Activated T-cell treated with anti-CD3 and anti-CD28 coated beads, Interleukin-2, amount 50 U/mL, for 1 hour (primary cell): ENCODE results near the gene AQP3.
"Not testable (repeated sequence)": the region's sequence is repeated elsewhere in the genome, so short reads cannot be mapped to it uniquely, and the experiment has no call there.

Source experiments
- DNase-seq: peaks from one replicate; pipeline ENCODE4 v3.0.0-alpha.2; 2020

AQP3 gene

DNA sequence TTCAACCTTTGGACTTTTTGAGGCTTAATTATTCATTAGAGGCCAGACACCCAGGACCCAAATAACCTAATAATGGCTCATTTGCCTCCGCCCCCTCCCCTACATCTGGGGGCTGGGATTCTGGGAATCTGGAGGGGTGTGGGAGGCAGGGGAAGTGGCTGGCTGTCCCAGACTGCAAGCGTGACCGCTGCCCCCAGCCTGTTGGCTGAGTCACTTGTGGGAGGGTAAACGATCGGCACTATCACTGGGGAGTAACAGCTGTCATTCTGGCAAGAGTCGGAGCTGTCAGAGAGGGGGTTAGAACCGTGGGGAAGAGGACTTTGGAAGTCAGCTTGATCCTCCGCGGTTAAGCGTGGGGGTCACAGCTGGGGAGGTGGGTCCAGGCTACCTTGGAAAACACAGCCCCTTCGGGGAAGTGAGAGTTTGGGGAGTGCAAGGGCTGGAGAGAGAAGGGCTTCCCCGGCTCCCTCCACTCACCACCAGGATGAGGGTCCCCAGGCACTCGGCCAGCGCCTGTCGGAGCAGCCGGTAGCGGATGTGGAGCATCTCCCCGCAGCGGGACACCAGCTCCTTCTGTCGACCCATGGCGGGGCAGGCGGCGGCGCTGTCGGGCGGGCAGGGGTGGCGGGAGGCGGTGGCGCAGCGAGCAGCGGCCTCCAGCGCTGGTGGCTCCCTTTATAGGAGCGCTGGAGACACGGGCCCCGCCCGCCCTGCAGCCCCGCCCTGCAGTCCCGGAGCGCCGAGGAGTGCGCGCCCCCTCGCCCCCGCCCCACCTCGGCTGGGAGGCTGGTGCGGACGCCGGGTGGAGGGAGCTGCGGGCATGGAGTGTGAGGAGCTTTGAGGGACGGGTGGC, at the start of gene AQP3:
Gene AQP3, minus strand, starts transcription at position 648 of the 853 bp plus-strand sequence. Its CDS starts 63 bp downstream, at position 585.
- peak; percentile 81 for DNase-seq

DNA sequence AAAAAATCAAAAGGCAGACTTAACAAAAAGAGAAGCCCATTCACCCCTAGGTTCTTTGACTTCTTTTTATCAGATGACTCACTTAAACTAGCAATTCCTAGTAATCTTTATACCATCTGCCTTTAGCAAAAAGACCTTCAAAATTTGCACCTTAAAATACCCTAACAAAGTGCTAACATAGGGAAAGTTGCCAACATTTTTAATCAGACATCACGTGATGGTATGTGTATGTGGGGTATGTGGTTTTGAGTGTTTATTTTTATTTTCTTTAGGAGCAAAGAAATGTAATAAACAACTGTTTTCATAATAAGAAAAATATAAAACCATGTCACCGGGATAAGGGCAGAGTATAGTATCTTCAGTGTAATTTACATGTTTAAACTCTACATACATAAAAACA, 46.4 kb upstream of the AQP3 start:
- DNase-seq, result not testable (repeated sequence)

DNA sequence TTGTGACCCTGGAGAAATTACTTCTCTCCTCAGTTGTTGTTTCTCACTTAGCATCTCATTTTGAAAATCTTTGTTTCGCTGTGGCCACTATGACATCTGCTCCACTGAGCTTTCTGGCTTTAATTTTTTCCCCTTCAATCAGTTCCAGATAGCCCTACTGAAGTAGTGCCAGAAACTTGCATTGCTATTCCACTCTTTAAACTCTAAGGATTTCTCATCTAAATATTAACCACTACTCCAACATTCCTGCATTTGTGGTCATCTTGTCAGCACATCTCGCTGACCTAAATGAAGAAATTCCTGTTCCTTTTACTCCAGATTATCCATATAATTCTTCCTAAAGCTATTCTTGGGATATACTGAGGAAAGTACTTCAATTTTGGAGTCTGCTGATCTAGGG, 41.7 kb upstream of the AQP3 start:
- no peak for DNase-seq

DNA sequence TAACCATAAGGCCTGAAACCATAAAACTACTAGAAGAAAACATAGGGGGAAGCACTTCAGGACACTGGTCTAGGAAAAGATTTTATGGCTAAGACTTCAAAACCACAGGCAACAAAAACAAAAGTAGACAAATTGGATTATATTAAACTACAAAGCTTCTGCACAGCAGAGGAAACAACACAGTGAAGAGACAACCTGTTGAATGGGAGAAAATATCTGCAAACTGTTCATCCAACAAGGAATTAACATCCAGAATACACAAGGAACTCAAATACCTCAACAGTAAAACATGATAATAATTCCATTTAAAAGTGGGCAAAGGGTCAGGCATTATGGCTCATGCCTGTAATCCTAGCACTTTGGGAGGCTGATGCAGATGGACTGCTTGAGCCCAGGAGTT, 37.9 kb upstream of the AQP3 start:
- not testable (repeated sequence) for DNase-seq

DNA sequence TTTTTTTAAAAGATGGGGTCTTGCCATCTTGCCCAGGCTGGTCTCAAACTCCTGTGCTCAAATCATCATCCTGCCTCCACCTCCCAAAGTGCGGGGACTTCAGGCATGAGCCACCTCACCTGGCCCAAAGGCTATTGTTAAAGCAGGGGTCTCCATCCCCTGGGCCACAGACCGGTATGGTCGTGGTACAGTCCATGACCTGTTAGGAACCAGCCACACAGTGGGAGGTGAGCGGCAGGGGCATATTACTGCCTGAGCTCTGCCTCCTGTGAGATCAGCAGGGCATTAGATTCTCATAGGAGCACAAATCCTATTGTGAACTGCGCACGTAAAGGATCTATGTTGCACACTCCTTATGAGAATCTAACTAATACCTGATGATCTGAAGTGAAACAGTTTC, 33.6 kb upstream of the AQP3 start:
- no peak for DNase-seq

DNA sequence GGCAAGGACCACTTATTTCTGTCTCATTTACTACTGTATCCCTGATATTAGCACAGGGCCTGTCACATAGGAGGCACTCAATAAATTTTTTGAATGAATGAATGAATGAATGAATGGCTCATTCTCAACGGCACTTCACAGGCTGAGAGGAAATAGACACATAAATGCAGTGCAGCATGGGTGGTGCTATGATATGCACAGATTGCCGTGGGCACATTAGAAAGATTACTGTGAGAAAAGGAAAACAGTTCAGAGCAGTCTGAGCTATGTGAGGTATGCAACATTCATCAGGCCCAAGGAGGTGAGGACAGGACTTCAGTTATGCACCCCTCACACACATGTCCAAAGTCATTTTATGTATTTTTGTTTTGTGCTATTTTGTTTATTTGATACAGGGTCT, 32.7 kb upstream of the AQP3 start:
- no peak for DNase-seq

DNA sequence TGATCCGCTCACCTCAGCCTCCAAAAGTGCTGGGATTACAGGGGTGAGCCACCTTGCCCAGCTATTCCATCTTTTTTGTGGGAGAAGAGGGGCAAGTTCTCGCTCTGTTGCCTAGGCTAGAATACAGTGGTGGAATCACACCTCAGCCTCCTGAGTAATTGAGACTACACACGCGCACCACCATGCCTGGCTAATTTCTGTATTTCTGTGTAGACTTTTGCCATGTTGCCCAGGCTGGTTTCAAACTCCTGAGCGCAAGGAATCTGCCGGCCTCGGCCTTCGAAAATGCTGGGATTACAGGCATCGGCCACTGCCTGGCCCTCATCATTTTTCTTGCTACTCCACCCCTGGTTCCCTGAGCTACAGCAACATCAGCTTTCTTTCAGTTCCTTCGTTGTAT, 29.1 kb upstream of the AQP3 start:
- DNase-seq, result no peak

DNA sequence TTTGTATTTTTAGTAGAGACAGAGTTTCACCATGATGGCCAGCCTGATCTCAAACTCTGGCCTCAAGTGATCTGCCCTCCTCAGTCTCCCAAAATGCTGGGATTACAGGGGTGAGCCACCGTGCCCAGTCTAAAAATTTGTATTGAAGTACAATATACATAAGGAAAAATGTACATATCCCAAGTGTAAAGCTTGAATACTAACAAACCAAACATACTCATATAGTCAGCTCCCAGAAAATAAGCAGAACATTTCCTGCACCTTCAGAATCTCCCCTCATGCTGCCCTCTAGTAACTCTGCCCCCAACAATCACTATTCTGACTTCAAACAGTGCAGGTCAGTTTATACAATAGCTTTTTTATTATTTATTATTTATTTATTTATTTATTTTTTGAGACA, 28.0 kb upstream of the AQP3 start:
- DNase-seq, result no peak

DNA sequence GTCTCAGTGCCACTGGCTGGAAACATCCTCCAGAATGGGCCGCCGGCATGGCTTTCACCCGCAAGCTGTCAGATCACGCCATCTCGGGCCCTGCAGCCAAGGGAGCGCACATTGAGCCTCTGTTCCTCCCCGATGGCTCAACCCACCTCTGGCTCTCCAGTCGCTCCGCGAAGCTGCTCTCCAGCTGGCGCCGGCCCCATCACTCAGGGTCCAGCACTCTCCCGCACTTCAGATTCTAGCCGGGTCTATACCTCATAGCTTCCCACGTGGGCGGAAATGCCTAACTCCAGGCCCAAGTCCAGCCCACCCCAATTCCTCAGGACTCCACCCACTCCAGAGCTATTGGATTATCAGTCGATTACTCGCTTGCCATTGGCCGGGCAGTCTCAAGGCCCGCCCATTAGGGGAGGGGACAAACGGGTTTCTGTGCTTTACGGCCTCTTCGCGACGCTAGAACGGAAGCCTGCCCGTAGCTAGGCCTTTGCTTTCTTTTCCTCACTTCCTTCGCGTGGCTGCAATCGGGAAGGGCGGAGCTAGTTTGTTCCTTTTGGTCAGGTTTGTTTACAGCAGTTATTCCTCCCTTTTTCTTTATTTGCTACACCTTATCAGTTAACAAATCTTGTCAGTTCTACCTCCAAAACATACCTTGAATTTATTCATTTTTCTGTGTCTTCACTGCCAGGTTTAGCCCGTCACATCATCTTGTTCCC, 26.4 kb upstream of the AQP3 start, which contains the start of gene NOL6:
Gene NOL6, minus strand, starts transcription at position 282 of the 710 bp plus-strand sequence. Its CDS starts 82 bp downstream, at position 200.
- DNase-seq, result peak; percentile 98

DNA sequence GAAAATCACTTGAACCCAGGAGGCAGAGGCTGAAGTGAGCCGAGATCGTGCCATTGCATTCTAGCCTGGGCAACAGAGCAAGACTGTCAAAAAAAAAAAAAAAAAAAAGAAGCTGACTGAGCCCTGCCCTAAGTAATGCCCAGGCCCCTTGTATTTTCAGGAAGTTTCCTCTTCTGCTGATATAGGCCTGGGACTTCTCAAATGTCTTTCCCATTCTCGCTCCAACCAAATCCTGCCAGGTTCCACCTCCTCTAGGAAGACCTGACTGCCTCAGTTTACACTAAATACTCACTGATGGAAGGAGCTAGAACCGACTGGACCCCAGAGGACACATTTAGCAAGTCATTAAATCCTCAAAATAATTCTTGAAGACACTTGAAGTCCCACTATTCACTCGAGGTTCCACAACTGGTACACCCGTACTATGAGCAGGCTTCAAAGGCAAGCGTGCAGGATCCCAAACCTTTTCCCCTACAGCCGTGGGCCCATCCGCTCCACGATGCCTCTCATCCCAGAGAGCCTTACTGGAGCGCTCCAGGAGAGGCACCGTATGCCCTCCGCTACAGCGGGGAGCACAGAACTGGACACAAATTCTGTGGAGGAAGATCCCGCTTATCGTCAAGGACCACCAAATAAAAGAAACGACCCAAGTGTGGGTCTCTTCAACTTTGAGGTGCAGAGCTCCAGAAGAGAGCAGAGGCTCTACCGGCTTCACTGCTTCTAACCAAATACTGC, 25.7 kb upstream of the AQP3 start:
- no peak for DNase-seq

DNA sequence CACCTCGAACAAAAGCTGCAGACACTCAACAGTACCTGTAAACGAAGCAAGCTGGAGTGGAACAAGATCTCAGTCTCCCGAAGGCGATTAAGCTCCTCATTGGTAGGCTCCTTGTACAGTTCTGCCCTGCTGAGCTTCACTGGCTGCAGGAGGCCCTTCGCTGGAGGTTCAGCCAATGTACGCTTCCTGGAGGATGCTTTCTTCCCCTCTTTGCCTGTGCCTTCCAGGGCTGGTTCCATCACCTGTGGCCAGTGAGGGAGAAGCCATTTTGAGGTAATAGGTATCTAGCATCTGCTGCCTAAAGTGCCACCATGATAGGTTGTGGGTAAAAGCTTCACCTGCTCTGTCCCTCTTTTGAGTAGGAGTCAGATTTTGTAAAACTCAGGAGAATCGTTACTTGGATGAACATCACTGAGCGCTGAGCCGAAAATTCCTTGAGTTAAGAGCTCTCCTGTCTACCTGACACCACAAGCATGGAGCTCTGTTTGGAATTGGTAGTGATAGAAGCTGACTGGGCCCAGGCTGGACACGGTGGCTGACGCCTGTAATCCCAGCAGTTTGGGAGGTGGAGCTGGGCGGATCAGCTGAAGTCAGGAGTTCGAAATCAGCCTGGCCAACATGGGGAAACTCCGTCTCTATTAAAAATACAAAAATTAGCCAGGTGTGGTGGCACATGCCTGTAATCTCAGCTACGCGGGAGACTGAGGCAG, 24.9 kb upstream of the AQP3 start:
- DNase-seq, result no peak

DNA sequence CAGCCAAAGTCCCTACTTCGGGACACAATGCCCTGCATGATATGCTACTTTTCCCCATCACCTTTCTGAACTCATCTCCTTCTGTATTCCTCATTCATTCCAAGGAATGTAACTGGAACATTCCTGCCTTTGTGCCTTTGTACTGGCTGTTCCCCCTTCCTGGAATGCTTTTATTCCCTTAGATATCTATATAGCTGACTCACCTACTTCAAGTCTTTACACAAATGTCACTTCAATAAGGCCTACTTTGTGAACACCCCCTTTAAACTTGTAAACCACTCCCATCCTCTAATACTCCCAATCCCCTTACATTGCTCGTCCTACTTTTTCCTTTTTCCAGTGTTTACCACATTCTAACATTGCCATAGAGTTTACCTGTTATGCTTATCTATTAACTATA, 24.0 kb upstream of the AQP3 start:
- no peak for DNase-seq

DNA sequence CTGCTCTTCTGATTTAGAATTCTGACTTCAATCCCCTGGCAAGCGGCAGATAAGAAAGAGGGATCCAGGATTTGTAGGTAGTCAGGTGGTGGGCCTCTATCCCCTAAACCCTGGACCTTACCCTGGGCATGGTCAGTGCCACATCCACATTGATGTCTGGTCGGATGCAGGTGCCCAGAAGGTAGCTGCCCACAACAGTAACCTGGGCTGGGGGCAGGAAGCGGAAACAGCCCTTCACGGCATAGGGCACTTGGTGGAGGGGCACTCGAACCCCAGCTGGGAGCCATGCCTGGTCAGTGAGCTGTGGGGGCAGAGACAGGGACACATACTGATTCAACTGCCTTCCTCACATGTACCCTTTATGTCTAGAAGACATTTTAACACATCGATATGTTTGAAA, 22.5 kb upstream of the AQP3 start:
- DNase-seq, result no peak

DNA sequence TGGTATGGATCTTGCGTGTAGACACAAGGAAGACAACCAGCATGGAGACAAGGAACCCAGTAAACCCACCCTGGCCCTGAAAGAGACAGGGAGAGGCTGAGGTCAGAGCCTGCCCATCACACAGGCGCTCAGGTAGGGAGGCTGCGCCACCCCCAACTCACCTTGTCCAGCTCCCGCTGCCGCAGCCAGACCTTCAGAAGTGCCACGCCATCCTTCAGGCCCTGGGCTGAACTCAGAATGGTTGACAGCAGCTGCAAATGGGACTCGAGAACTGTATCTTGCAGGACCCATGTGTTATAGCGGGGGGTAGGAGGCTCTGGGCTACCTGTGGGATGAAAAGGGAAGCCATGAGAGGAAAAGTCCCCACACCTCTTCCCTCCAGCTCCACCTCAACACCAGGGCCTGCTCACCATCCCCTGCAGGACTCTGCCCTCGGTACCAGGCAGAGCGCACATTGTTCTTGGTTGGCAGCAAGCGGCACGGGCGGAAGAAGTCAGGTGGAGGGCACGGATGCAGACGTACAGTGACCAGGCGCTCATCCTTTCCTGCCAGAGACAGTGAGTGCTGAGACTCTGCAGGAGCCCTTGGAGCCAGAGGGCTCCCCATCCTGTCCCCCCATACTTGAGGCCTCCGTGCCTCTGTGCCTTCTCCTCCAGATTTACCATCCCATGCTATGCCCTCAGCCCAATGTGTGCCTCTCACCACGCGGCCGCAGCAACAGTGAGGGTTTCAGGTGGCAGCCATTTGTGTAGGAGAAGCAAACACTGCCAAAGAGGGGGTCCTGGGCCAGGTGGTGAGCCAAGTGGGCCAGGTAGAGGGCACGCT, 21.6 kb upstream of the AQP3 start:
- no peak for DNase-seq

DNA sequence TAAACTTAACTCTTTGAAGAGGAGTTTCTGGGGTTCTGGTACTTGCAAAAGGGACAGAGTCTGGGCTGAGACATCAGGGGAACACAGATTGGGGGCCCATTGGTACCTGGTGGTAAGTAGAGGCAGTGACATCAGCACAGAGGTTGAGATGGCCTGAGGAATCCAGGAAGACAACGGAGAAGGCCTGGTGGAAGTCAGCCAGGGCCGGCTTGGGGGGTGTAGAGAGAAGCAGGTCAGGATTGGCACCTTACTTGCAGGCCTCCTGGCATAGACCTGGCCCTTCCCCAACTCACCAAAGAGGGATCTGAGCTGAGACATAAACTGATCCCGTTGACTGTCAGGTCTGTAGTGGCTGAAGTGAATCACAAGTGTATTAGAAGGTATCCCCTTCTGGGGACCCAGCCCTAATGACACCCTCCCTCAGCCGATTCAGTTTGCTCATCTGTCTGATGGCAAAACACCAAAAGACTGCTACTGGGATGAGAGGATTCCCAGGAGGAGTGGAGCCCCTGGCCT, 20.9 kb upstream of the AQP3 start:
- DNase-seq, result no peak

DNA sequence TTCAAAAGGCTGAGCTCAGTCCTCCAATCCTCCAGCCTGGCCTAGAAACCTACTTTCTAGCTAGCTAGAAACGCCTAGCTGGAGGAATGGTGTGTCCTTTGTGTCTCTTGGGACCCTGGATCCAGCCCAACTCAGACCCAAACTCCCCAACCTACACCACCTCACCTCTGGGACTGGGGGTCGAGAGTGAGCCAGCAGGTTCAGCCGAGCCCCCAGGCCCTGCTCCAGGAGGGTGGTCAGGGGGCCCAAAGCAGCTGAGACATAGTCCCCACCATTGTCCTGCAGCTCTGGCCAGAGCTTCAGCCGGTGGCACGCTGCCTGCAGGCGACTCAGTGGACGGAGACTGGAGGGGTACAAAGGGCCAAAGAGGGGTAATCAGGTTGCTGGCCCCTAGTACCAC, 20.1 kb upstream of the AQP3 start:
- no peak for DNase-seq

DNA sequence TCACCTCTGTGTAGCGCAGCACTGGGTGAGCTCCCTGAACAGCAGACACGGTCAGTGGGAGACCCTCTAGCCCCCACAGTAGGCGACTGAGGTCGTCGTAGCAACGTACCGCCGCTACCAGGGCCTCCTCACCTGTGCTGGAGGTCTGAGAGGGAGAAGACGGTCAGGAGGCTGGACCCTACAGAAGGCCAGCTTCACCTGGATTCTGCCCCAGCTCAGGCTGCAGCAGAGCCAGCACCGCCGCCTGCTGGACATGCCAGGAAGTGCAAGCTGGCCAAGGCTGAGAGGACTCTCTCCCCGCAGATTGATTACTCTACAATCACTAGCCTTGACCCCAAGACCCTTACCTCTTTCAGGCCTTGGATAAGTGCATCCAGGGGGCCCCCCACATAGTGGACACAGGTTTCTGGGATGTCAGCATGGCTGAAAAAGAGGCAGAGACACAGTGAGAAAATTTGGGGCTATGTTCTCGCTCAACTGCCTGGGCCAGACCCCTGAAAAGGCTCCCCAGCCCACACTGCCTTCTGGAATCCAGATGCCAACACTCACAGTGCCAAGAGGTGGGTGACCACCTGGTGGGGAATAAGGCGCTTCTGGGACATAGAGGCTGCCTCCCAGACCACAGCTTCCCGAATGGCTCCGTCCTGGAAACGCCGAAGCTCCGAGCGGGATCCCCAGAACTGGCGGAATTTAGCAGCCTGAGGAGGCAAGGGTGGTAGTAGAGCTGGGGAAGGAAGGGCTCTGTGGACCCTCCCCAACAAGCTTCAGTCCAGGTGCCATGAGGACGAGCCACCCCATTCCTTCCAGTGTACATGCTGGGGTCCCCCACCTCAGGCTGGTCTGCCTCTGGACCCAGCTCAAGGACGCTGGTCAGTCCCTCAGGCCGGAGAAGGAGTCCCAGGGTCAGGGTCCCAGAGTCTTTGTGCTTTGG, 19.4 kb upstream of the AQP3 start:
- DNase-seq, result peak; percentile 84

DNA sequence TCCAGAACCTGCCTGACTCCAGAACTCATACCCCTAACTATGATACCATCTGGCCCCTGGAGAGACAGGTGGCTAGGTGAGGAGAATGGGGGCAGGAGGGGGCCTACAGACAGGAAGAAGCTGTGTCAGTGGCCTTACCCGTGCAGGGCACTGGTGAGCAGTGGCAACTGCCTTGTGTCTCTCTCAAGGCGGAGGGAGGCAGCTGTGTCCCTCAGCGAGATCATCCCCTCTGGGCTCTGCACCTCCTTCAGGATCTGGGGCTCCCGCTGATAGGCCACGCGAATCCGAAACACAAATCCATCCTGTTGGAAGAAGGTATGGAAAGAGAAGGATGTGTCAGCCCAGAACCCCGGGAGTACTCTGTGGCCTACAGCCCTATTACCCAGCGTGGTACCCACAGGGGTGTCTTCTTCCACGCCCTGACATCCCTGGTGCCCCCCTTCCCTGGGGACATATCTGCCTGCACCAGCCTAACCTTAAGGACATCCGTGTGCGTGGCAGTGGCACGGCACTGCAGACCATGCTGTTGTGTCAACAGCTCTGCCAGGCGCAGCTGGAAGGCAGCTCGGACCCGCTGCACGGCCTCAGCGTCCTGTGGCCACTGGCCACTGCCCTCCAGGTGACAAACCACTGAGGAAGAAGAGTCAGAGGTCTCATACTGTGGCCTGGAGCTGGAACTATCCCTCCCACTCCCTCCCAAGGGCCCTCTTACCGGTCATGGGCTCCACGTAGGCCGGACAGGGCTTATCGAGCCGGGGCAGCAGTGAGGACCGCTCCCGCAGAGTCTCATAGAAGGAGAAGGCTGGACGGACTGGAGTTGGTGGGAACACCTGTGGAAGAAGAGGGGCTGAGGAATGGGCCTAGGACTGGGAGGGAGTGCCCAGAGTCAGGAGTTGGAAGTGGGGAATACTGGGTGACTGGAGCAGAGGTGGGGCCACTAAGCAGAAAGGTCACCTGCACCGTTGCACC, 18.5 kb upstream of the AQP3 start:
- no peak for DNase-seq

DNA sequence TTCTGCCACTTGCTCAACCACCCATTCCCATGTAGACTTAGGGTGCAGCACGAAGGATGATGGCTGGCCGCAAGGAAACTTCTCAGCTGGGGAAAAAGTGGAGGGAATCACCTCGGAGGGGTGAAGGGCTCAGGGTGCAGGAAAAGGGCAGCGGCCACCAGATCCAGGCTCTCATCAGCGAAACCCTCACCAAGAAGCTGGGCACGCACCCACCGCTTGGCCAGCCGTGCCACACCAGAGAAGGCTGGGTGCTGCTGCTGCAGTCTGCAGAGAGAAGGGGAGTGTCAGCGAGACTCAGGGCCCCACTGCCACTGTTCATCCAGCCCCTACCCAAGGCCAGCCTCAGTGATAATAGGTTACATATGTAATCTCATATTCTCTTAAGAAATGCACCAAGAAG, 17.7 kb upstream of the AQP3 start:
- DNase-seq, result no peak
